ENCODE results near the gene MRPS18C.
"Not testable (repeated sequence)": the region's sequence is repeated elsewhere in the genome, so short reads cannot be mapped to it uniquely, and the experiment has no call there.

MRPS18C gene

DNA sequence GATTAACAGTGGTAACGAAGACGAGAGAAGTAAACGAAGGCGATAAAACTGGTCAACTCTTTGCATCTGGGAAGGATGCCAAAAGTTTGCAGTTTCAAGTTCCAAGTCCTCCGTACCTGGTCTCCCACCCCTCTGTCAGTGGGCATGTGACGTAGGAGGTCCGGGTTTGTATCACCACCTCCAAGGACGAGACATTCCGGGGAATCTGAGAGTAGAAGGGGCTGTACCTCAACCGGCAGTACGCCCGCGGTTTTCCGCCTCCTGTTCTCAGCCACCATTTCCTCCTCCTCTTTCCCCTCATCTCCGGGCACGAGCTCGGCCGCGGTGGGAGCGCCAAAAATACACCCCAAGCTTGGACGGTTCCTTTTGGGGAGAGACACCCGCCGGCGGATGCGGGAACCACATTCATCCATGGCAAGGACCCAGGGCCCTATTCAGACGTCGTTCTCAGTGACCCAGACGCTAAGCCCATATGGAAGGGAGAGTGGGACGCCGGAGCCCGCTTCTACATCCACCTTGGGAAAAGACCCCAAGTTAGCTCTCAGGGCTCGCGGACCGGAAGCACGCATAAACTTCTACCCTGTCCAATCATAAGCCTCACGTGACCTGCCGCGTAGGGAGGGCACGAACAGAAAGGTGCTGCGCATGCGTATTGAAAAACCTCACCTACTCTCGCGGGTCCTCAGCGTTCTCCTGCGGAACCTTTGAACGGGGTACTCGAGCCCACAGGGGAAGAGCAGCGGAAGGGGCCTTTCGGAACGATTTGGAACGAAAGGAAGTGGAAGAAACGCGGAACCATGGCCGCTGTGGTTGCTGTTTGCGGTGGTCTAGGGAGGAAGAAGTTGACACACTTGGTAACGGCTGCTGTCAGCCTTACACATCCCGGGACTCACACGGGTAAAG, at the start of gene MRPS18C, which contains the start of gene HELQ:
Gene MRPS18C, plus strand, starts transcription at position 778 of the 903 bp plus-strand sequence. Its CDS starts 20 bp downstream, at position 798.
Gene HELQ, minus strand, starts transcription at position 543 of the 903 bp plus-strand sequence. Its CDS starts 130 bp downstream, at position 413.
- DNase-seq (ENCODE audit: low spot score): peak; percentile 99

DNA sequence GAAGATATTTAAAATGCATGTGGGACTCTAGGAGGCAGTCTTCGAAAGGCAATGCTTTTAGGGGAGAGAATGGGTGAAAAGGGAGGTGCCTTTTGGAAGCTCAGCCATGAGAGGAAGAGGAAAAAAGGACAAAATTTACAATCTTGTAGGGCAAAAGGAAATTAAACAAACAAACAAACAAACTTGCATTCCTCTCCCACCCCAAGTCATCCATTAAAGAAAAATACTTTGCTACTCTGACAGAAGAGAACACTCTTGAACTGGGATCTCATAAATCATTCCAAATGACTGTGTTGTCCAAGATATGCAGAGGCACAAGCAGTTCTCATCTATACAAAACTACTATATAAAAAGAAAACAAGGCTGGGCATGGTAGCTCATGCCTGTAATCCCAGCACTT, 47.0 kb upstream of the MRPS18C start:
- no peak for DNase-seq (ENCODE audit: low spot score)

DNA sequence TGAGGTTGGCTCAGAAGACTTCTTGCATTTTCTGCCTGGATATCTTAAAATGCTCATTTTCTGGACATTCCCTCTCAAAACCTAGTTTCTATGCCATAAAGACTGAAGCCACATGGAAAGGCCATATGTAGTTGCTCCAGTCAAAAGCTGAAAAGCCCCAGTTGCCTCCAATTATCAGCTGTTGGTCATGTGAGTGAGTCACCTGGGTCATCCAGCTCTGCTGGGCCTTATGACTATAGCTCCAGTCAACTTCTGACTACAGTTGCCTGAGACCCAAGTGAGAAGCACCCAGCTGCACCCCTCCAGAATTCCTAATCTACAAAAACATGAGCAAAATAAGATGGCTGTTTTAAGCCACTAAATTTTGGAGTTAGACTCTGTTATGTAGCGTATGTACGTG, 42.2 kb upstream of the MRPS18C start:
- peak; percentile 20 for DNase-seq (ENCODE audit: low spot score)

DNA sequence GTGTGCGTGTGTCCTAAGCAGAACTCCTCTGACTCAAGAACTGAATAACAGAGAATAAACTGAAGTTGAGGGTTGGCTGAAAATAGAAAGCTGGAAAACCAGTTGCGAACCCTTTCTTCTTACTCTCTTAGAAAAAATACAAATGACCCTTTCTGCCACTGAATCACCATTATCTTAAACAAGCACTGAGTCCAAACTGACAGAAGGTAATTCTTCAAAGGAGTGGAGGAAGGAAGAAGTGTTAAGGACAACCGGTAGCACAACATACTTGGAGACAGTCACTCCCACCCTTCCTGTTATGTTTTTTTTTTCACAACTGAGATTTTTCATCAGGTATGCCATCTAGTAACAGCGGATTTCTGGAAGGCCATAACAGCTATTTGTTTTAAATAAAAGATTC, 38.3 kb upstream of the MRPS18C start:
- DNase-seq (ENCODE audit: low spot score): no peak

DNA sequence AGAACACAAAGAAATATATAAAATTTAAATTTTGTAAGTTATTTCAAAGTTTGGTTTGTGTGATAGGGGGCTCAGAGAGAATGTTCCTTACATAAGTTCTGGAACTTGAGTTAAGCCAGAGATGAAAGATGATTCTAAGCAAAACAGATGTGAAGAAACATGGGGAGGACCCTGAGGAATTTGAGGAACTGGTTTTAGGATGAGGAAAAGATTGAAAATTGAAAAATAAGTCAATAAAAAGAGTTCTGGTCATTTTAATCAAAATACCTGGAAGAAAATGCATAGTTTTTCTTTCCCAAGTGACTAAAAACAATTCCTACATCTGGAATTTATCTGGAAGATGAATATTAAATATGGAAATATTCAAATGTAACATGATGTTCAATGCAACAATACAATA, 37.6 kb upstream of the MRPS18C start:
- DNase-seq (ENCODE audit: low spot score): no peak

DNA sequence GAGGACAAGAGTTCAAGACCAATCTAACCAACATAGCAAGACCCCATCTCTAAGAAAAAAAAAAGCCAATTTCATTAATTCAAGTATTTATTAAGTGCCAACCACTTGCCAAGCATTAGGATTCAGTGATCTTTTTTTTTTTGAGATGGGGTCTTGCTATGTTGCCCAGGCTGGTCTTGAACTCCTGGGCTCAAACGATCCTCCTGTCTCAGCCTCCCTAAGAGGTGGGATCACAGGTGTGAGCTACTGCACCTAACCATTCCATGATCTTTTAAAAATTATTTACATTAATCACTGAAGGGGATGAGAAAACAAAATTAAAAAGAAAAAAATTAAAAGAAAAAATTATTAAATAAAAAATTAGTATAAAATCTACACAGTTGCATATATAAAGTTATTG, 24.7 kb upstream of the MRPS18C start:
- no peak for DNase-seq (ENCODE audit: low spot score)

DNA sequence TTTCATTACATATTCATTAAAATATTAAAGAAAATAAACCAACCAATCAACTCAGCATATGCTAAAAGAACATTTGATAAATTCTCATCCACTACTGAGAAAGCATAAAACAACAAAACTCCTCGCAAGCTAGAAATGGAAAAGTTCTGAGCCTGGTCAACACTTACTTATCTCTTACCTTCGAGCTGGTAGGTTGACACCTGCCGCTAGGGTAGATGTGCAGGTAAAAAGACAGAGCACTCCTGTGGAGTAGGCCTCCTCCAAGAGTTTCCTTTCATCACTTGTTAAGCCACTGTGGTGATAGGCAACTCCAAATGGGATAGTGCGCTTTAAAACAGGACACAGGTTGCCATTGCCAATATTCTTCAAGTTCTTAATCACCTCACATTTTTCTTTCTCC, 19.2 kb upstream of the MRPS18C start:
- no peak for DNase-seq (ENCODE audit: low spot score)

DNA sequence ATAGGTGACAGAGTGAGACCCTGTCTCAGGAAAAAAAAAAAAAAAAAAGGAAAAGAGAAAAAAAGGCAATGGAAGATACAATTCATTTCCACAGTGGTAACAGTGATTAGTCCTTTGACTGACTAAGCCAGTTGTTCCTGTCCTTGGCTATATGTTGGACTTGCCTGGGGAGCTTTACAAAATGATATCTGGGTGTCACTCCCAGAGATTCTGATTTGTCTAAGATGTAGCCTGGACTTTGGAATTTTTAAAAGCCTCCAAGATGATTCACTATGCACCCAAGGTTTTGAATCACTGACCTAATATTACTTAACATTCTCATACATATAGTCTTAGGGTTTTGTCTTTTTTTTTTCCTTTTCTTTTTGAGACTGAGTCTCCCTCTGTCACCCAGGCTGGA, 17.1 kb upstream of the MRPS18C start:
- DNase-seq (ENCODE audit: low spot score): no peak

DNA sequence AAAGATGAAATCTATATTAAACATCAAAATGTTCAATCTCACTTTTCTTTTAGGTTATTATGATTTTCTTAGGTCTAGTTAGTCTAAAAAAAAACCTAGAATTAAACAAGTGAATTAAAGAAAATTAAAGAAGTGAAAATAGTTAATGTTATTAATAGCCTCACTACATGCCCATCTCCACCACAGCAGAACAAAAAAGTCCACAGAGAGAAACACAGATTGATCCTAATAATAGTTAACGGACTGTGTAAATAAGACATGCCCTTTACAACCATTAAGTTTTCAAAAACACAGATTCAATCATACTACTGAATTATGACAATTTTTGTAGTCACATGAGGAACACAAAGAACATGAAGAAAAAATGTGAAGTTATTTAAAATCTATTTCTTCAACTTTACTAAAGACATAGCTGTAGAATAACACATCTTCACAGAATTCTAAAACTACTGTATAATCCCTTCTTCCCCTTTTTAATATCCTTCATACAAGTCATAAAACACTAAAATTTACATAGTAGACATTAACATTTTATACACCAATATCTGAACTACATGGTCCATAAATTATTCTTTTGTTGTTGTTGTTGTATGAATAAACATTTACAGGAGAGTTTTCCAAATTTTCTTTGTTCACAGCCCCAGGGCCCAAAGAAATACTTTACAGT, 15.6 kb upstream of the MRPS18C start:
- no peak for DNase-seq (ENCODE audit: low spot score)

DNA sequence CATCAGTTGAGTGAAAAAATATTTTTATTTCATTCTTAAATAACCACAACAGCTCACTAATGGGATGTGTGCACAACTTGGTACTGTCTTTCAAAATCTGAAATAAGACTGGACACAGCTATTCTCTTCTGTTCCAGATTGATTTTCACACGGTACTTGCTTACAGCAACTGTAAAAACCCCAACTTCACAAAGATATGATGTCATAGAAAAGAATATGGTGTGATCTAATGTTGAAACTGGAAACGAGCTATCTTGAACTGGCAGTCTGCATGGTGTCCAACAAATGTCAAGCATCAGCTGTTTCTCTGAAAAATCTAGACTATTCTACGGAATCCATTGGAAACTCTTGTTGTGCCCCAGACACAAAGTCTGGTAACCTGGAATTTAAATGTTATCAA, 15.0 kb upstream of the MRPS18C start:
- DNase-seq (ENCODE audit: low spot score): no peak

DNA sequence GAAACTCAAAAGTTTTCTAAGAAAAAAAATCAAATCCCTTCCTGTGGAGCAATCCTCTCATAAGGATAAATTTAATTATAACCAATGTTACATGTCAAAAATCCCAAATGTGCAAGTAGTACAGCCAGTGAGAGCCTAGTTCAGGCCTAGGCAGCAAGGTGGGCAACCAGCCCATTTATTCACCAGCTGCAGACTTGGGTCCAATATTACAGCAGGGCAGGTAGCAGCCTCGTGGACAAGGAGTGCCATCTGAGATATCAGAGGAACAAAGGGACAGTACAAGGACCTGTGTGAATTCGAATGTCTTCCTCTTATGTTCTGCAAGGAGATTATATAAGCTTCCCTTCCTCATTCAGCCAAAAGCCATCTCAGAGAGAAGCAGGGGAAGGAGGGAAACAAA, 6.8 kb upstream of the MRPS18C start:
- no peak for DNase-seq (ENCODE audit: low spot score)

DNA sequence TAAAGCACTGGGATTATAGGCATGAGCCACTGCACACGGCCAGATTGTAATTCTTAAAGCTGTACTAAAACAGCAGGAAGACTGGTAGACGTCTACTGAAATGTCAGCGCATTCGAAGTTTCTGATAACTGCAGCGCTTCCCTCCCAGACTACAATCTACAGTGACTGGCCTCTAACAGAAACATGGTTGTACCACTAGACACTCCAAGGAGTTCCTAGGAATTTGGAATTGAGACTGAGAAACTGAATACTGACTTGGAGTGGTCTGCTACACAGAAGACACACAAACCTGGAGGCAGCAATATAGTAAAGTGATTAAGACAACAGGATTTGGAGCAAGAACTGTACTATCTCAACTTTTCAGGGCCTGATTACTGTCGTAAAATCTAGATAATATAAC, 1.2 kb upstream of the MRPS18C start:
- DNase-seq (ENCODE audit: low spot score): peak; percentile 15

DNA sequence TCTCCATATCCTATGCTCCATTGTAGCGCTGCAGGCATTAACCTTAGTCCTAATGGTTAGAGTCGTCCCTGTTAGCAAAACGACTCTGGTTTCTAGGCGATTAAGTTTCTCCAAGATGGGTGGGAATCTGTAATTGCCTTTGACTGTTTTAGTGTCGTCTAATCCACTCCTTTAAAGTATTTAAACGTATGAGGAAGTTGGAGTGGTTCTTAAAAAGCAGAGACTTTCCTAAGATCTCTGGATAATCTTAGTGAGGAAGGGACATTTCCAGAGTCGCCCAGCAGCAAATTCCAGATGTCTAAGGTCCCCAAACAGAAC, 285 bp downstream of the MRPS18C start:
- DNase-seq (ENCODE audit: low spot score): no peak

DNA sequence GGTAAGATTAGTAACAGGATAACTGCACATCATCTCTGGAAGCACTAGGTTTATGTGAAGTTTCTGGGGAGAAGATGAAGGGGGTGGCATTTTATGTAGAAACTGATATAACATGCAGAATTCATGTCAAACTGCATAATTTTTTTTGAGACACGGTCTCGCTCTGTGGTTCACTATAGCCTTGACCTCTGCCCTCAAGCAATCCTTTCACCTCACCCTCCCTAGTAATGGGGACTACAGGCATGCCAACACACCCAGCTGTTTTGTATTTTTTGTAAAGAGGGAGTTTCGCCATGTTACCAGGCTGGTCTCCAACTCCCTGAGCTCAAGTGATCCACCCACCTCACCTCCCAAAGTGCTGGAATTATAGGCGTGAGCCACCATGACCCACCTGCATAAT, 17.6 kb downstream of the MRPS18C start:
- DNase-seq (ENCODE audit: low spot score): no peak

DNA sequence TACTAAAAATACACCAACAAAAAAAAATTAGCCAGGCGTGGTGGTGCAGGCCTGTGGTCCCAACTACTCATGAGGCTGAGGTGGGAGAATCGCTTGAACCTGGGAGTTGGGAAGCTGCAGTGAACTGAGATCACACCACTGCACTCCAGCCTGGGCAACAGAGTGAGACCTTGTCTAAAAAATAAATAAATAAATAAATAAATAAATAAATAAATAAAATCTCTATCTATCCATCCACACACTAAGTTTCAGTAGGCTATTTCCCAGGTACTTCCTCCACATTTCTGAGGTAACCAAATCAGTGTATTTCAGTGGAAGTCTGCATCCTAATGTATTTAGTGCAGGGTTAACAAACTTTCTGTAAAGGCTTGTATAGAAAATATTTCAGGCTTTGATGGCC, 18.1 kb downstream of the MRPS18C start:
- no peak for DNase-seq (ENCODE audit: low spot score)

DNA sequence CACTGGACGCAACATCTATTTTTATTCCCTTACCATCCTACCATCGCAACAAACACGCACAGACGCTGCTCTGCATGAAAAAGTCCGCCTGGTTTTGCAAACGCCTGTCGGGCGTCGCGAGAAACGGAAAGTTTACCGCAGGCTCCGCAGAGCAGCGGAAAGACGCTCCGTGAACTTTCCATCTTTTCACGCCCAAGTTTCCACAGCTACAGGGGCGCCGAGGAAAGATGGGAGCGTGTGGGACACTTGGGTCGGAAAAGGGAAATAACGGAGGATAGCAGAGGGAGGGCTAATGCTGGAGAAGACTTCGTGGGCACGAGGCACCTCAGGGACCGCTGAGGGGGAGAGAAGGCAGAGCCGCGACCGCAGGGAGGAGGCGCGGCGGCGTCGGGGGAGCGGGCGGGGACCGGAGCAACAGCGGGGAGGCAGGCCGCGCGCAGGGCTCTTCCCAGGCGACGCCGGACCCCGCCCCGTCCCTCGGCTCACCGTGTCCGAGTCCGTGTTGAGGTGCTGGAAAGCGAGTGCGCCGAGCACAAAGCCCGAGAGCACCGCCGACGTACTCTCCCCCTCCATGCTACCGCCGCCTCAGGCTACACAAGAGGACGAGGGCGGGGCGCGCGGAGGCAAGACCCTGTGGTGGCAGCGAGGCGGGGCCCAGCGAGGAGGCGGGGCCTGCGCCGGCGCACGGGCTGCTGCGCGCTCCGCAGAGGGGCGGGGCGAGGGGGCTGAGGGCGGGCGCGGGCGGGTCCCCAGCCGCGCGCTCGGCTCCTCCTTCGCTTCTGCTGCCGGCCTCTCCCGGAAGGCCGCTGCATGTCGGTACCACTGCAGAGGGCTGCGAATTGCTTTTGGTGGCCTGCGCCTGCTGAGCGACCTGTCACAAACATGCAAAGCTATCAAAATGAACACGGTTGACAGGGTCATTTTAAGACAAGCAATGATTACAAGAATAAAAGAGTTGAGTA, 28.9 kb downstream of the MRPS18C start, which contains the start of gene ABRAXAS1:
Gene ABRAXAS1, minus strand, starts transcription at position 601 of the 962 bp plus-strand sequence. Its CDS starts 28 bp downstream, at position 573.
- DNase-seq (ENCODE audit: low spot score): peak; percentile 98

DNA sequence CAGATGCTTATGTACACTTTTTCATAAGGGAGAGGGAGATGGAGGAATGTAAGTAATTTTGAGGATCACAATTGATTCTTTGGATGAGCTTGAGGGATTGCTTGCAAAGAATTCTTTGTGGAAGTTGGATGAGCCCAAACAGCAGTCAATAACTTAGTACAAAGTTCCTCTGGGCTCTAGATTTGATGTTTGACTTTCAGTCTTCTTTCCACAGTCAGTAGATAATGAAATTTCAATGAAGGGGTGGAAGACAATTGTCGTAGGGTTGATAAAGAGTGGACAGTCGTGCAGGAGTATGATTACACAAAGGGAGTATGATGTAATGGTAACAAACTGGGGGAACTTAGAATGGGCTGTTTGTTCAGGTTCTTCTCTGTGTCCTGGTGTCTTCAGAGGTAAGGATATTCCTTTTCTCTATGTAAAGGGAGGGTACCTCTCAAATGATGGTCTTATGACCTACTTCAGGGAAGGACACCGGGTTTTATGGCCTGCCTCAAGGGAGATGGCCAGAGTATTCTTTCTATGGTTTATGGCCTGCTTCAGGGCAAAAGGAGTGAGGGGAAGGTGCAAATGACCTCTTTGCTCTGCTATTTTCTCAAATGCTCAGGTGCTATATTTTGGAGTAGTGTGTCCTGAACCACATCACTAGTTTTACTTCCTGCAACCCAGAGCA, 30.7 kb downstream of the MRPS18C start:
- no peak for DNase-seq (ENCODE audit: low spot score)

DNA sequence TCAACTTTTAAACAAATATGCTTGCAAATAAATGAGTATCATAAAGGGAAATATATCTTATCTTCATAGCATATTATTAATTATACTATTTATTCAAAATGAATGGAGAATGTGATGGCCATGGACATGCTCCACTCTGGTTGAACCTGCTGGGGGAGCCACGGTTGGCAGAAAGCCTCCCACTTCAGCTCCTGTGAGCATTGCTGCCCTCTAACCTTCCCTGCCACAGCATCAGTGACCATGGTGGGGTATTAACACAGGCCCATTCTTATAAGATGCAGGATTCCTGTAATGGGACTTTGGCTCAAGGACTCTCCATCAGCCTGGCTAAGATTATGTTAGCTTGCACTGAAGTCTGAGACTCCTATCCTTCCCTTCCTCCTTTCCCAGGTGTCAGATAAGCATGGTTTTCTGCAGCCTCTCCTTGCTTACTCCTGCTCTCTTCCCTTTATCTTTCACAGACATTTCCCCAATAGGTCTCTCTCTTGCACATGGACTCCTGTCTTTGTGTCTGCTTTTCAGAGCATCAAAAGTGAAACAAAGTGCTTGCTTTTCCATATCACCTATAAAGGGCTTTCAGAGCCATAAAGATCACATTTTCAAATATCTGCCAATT, 34.0 kb downstream of the MRPS18C start:
- no peak for DNase-seq (ENCODE audit: low spot score)

DNA sequence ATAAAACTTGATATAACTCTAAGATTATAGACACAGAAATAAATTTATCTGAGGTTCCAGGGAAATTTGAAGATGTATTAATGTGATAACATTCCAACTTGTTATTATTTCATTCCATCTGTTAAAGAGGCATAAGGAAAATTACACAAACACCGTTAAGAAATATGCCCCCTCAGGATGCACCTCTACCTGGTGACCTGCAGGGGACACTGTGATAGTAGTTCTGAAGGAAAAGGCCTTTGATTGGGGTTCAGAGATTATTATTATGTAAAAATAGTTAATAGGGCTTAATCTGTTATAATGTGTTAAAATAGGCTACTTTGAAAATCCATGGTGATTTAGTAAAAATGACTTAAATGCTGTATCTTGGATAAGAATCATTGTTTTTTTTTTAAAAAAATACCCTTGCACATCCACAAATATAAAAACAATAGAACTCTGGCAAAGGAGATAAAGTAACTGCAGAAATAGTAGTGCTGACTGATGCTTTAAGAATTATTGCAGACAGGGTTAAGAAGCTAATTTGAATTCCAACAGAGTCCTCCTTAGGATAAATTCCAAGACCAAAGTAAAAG, 35.1 kb downstream of the MRPS18C start:
- peak; percentile 53 for DNase-seq (ENCODE audit: low spot score)

DNA sequence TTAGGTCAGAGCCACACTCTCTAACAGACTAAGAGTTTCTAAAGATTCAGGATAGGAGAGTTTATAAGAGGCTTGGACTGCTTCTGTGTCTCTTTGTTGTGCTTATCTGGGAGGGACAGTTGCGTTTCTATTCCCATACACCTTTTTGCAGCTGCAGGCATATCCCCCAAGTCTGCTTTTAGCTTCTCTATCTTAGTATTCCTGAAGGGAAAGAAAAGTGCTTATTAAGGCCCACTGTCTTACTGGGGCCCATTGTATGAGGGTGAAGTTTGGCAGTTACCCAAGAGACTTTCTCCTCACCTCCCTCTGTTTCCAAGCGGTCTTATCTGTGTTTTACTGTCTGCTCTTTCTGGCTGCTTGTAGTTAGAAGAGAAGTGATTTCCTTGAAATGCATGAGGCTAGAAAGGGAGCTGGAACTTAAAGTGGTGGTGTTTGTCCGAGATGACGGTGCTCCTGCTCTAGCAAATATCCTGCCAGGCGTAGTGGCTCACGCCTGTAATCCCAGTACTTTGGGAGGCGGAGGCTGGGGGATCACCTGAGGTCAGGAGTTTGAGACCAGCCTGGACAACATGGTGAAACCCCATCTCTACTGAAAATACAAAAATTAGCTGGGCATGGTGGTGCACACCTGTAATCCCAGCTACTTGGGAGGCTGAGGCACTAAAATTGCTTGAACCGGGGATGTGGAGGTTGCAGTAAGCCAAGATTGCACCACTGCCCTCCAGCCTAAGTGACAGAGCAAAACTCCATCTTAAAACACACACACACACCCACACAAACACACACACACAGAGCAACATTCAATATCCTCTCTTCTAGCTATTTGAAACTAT, 40.4 kb downstream of the MRPS18C start:
- DNase-seq (ENCODE audit: low spot score): not testable (repeated sequence)
